PFSK-1 (cell line): Measurements from ENCODE around the gene TRAF1.

Source experiments
- POLR2AphosphoS5 ChIP-seq: IDR thresholded peaks from 2 replicates; pipeline ENCODE4 v1.6.1; 2012; ENCODE audit warnings: low read depth, mild to moderate bottlenecking, control low read depth, low read length, moderate library complexity
- SIN3A ChIP-seq: IDR thresholded peaks from 2 replicates; pipeline ENCODE4 v1.6.1; 2012; ENCODE audit warnings: mild to moderate bottlenecking, low read length, moderate library complexity, borderline replicate concordance; ENCODE audit not compliant: insufficient read depth

DNA sequence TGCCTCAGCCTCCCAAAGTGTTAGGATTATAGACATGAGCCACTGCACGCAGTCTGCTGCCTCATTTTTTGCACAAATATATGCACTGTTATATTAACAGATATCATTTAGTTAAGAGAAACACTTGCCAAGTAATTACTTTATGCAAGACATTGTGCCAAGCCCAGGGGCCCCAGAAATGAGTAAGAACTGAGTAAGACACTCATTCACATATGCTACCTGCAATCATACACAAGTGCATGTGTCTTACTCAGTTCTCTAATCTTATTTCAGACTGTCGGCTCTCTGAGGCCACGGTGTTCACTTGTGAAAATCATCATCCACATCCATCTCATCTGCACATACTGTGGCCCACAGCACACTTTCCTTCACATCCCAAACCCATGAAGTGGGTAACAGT, 16.0 kb downstream of the TRAF1 start:
- TF ChIP-seq POLR2AphosphoS5 (no peak), SIN3A (no peak)
